Measurements from ENCODE around the gene AGMAT.

DNA sequence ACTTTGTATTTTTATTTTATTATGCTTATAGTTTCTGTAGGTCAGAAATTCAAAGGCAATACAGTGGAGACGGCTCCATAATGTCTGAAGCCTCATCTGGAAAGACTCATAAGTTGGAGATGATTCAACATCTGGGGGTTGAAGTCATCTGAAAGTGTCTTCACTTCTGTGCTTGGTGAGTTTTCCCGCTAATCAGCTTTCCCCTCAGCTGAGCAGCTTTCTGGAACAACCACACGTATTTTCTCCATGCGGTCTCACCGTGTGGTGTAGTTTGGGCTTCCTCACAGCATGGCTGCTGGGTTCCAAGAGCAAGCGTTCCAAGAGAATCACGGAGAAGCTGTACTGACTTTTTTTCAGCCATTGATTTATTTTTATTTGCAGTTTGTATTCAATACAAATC lies 24.8 kb upstream of the AGMAT start:
- TF ChIP-seq, protein P1, sequence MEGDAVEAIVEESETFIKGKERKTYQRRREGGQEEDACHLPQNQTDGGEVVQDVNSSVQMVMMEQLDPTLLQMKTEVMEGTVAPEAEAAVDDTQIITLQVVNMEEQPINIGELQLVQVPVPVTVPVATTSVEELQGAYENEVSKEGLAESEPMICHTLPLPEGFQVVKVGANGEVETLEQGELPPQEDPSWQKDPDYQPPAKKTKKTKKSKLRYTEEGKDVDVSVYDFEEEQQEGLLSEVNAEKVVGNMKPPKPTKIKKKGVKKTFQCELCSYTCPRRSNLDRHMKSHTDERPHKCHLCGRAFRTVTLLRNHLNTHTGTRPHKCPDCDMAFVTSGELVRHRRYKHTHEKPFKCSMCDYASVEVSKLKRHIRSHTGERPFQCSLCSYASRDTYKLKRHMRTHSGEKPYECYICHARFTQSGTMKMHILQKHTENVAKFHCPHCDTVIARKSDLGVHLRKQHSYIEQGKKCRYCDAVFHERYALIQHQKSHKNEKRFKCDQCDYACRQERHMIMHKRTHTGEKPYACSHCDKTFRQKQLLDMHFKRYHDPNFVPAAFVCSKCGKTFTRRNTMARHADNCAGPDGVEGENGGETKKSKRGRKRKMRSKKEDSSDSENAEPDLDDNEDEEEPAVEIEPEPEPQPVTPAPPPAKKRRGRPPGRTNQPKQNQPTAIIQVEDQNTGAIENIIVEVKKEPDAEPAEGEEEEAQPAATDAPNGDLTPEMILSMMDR (IDR thresholded peaks at IDR 0.05), result no peak
- TF ChIP-seq ZFX (IDR thresholded peaks at IDR 0.05; ENCODE audit: borderline replicate concordance), result no peak
